OCI-LY1 (cell line): Measurements from ENCODE around the gene SAT1.

Source experiments
- H2AFZ ChIP-seq: fragments of 200-600 bp; sonication (generic), shearing (Covaris generic); 2 replicates; pipeline ENCODE4 v1.6.0; 2014; ENCODE audit warnings: antibody characterized with exemption, mild to moderate bottlenecking, low read length
- H3F3A ChIP-seq: fragments of 200-600 bp; sonication (generic), shearing (Covaris generic); 2 replicates; pipeline ENCODE4 v1.6.0; 2014; ENCODE audit warnings: mild to moderate bottlenecking, antibody characterized with exemption, low read length, moderate library complexity; ENCODE audit not compliant: insufficient read depth
- H3K27ac ChIP-seq: fragments of 200-600 bp; sonication (generic); 2 replicates; pipeline ENCODE4 v1.5.1; 2014; ENCODE audit warnings: low read length, mixed run types, mild to moderate bottlenecking, low read depth; ENCODE audit not compliant: poor library complexity, severe bottlenecking
- H3K27me3 ChIP-seq: fragments of 200-600 bp; sonication (generic); 2 replicates; pipeline ENCODE4 v1.6.0; 2014; ENCODE audit warnings: antibody characterized with exemption, mild to moderate bottlenecking, low read length, moderate library complexity; ENCODE audit not compliant: insufficient read depth
- H3K36me3 ChIP-seq: fragments of 200-600 bp; sonication (generic); 2 replicates; pipeline ENCODE4 v1.6.1; 2014; ENCODE audit warnings: mild to moderate bottlenecking, antibody characterized with exemption, low read length, moderate library complexity, mixed read lengths; ENCODE audit not compliant: insufficient read depth
- H3K4me1 ChIP-seq: fragments of 200-600 bp; sonication (generic); 2 replicates; pipeline ENCODE4 v1.5.1; 2014; ENCODE audit warnings: mild to moderate bottlenecking, low read length, moderate library complexity; ENCODE audit not compliant: insufficient read depth, severe bottlenecking
- H3K4me2 ChIP-seq: fragments of 200-600 bp; sonication (generic), shearing (Covaris generic); 2 replicates; pipeline ENCODE4 v1.6.1; 2014; ENCODE audit warnings: low read length
- H3K4me3 ChIP-seq: fragments of 200-600 bp; sonication (generic); 2 replicates; pipeline ENCODE4 v1.5.1; 2014; ENCODE audit warnings: low read length, low read depth, mild to moderate bottlenecking, mixed read lengths; ENCODE audit not compliant: poor library complexity, severe bottlenecking
- H3K79me2 ChIP-seq: fragments of 200-600 bp; shearing (Covaris generic); 2 replicates; pipeline ENCODE4 v1.6.1; 2016; ENCODE audit warnings: mixed run types, low read length, mixed read lengths; ENCODE audit not compliant: insufficient read depth
- H3K9ac ChIP-seq: fragments of 200-600 bp; sonication (generic), shearing (Covaris generic); 2 replicates; pipeline ENCODE4 v1.6.1; 2014; ENCODE audit warnings: mild to moderate bottlenecking, low read length, mixed read lengths
- H3K9me2 ChIP-seq: fragments of 200-600 bp; sonication (generic), shearing (Covaris generic); 2 replicates; pipeline ENCODE4 v1.6.1; 2014; ENCODE audit warnings: low read depth, mild to moderate bottlenecking, low read length, mixed read lengths
- H3K9me3 ChIP-seq: fragments of 200-600 bp; shearing (Covaris generic); 2 replicates; pipeline ENCODE4 v1.6.1; 2014; ENCODE audit warnings: low read length, mixed read lengths
- H4K20me1 ChIP-seq: fragments of 200-600 bp; sonication (generic), shearing (Covaris generic); 2 replicates; pipeline ENCODE4 v1.6.0; 2016; ENCODE audit warnings: mild to moderate bottlenecking, low read length; ENCODE audit not compliant: insufficient read depth
- CTCF ChIP-seq: fragments of 200-600 bp; sonication (generic), shearing (Covaris generic); IDR thresholded peaks from 2 replicates; pipeline ENCODE4 v1.5.1; 2017; ENCODE audit warnings: mild to moderate bottlenecking, antibody characterized with exemption, low read length, moderate library complexity, mixed read lengths
- EZH2 ChIP-seq: fragments of 200-600 bp; sonication (generic), shearing (Covaris generic); IDR thresholded peaks from 2 replicates; pipeline ENCODE4 v1.8.0; 2017; ENCODE audit warnings: borderline replicate concordance, mixed run types, mild to moderate bottlenecking, antibody characterized with exemption, low read length, moderate library complexity, mixed read lengths

SAT1 gene

GRCh38 chrX:23759821-23760220 is 23.2 kb upstream of the SAT1 start:
- Histone ChIP-seq H3K9me3 (no peaks in the 10 kb centered on the region), H3K4me2 (no peak overlapping the region), H2AFZ (no peak overlapping the region), H3K27me3 (no peaks in the 10 kb centered on the region), H3K9ac (no peak overlapping the region), H3F3A (no peaks in the 10 kb centered on the region), H3K79me2 (no peaks in the 10 kb centered on the region), H3K4me3 (no peak overlapping the region), H3K9me2 (no peaks in the 10 kb centered on the region), H3K27ac (no peak overlapping the region), H3K36me3 (no peaks in the 10 kb centered on the region), H4K20me1 (no peaks in the 10 kb centered on the region), H3K4me1 (no peaks in the 10 kb centered on the region)
- TF ChIP-seq EZH2 (no peak), CTCF (no peak)

- Histone ChIP-seq H3K4me2 (no peak overlapping the region), H3K79me2 (no peaks in the 10 kb centered on the region), H2AFZ (no peak overlapping the region), H3K36me3 (no peaks in the 10 kb centered on the region), H3K9me2 (no peaks in the 10 kb centered on the region), H3K9ac (no peak overlapping the region), H3K27ac (no peak overlapping the region), H3F3A (no peaks in the 10 kb centered on the region), H4K20me1 (no peaks in the 10 kb centered on the region), H3K9me3 (no peaks in the 10 kb centered on the region), H3K4me1 (peaks cover 4% of the 10 kb centered on the region), H3K4me3 (no peak overlapping the region), H3K27me3 (no peaks in the 10 kb centered on the region)
- TF ChIP-seq EZH2 (no peak), CTCF (no peak)
Measured at GRCh38 chrX:23764188-23764984, 18.6 kb upstream of the SAT1 start.

GRCh38 chrX:23765449-23765848 is 17.5 kb upstream of the SAT1 start:
- Histone ChIP-seq H3F3A (no peaks in the 10 kb centered on the region), H3K36me3 (no peaks in the 10 kb centered on the region), H2AFZ (no peak overlapping the region), H3K9me3 (no peaks in the 10 kb centered on the region), H3K4me1 (peaks cover 4% of the 10 kb centered on the region), H3K27me3 (no peaks in the 10 kb centered on the region), H3K9ac (no peak overlapping the region), H3K27ac (no peak overlapping the region), H3K4me3 (no peak overlapping the region), H3K79me2 (no peaks in the 10 kb centered on the region), H3K9me2 (no peaks in the 10 kb centered on the region), H3K4me2 (no peak overlapping the region), H4K20me1 (no peaks in the 10 kb centered on the region)
- TF ChIP-seq EZH2: no peak
- TF ChIP-seq CTCF: no peak
